SIG-M5 treated with dmso at 0.1 percent for 504 hours (cell line): Measurements from ENCODE around the gene MYT1.
A peak's percentile ranks its signal among the peaks of the same experiment; 100 is the strongest.

ENCODE experiments used
- DNase-seq: peaks from one replicate; lab custom pipeline; 2025; ENCODE audit not compliant: unreplicated experiment; lab: John Stamatoyannopoulos, UW

The MYT1 gene

DNA sequence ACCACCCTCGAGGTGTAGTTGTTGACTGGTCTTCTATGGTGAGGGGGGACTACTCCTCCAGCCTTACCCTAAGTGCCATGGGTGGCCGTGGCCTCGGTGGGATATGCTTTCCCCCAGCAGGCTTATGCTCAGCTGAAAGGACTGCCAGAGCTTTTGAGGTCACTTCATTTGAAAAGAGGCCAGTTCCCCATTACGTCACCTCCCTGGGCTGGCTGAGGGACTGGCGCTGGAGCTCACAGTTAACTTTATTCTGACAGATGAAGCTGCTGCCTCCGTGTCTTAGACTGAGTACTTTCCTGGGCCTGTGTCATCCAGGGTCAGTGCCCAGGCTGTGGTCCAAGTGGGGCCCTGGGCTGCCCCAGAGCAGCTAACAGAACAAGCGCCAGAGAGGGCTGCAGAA lies 48.5 kb downstream of the MYT1 start:
- no peak for DNase-seq

DNA sequence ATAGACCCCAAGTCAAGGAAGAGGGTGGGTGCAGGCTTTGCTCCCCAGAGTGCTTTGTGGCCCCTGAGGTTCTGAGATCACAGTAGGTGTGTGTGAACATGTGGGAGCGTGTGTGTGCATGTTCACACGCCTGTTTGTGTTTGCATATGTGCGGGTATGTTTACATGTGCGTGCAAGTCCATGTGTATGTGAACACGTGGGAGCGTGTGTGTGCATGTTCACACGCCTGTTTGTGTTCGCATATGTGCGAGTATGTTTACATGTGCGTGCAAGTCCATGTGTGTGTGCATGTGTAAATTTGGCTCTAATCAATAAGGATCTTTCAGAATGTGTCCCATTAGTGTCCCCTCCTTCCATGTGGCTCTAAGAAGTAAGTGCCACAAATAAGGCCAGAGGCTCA lies 49.9 kb downstream of the MYT1 start:
- no peak for DNase-seq

DNA sequence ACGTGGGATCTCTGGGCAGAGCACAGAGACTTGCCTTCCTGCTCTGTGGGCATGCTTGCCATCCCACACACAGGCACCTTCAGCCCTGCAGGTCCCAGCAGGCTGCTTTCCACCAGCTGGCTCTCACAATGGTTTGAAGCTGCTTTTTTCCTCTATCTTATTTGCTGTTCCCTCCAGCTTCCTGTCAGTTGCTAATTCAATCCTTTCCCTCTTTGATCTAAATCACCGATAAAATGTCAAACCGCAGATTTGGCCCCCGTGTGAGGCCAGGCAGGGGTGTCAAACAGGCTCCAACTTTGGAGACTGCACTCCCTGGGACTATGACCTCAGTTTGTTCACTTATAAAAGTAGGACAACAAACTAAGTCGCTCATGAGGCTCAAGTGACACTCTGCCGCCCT lies 50.7 kb downstream of the MYT1 start:
- no peak for DNase-seq

DNA sequence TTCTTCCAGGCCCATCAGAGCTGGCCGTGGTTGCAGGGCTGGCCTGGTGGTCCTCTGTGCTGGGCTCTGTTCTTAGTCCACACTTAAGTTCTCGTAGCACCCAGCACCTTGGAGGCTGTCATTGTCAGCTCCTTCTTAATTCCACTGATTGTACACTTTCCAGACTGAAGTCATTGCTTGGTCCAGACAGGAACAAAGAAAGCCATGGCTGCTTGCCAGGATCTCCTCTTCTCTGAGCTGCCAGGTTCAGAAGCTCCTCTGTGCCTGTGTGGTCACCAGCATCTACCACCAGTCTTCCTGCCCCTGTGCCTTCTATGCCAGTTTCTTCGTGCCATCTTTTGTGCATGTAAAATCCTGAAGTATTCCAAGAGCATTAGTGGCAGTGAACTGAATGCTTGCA lies 51.8 kb downstream of the MYT1 start:
- no peak for DNase-seq

DNA sequence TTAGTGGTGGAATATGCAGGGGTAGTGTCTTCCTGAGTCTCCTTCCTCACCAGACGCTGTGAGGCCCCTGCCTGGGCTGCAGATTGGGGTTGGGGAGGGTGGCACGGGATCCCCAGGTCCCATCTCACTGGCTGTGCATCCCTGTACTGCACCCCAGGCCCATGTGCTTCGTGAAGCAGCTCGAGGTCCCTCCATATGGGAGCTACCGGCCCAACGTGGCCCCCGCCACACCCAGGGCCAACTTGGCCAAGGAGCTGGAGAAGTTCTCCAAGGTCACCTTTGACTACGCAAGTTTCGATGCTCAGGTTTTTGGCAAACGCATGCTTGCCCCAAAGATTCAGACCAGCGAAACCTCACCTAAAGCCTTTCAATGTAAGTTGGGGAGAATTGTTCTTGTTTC lies 52.7 kb downstream of the MYT1 start:
- no peak for DNase-seq

DNA sequence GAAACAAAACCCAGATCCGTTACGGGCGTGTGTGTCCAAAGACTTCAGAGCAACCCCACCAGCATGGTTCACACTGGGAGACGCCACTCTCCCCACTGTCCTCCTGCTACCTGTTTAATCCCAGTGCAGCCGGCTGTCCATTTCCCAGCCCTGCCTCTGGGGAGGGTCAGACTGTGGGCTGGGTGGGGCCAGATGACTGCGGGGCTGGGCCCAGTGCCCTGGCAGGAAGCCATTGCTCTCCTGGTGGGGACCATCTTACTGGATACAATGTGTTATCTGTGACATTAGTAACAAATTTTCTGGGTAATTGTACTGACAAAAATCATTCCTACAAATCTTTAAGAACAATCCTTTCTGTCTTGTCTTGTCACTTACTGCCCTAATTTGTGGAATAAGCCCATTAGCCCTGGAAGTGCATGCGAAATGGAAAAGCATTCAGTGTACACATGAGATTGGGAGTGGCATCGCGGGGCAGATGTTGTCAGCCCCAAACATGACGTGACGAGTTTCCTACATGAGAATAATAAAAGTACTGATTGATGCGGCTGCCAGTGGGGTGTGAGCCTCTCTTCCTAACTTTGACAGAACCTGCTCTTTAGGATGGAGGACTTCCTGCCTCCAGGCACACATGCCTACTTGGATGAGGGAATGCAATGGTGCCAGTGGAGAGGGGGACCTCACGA lies 53.4 kb downstream of the MYT1 start:
- DNase-seq: no peak

DNA sequence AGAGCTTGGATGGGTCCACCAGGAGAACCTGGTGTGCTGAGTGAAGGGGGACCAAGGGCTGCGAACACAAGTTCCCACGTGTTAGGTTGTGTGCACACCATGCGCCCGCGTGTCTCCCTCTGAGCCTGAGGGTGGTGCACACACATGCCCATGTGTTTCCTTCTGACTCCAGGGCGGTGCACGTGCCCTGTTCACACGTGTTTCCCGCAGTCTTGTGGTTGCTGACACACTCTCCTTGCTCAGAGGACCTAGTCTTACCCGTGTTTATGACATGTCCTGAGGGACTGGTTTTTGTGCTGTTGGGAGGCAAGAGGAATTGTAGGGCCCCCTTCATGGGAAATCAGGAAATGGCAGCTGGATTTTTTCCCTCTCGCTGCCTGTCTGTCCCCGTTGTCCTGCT lies 55.0 kb downstream of the MYT1 start:
- no peak for DNase-seq

DNA sequence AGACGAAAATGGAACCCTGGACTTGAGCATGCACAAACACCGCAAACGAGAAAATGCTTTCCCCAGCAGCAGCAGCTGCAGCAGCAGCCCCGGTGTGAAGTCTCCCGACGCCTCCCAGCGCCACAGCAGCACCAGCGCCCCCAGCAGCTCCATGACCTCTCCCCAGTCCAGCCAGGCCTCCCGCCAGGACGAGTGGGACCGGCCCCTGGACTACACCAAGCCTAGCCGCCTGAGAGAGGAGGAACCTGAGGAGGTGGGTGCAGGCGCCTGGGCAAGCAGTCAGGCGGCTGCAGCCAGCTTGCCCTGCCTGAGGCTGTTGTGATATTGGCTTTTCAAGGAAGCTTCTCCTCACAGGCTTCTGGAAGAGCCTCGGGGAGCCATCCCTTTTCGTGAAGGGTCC lies 55.5 kb downstream of the MYT1 start:
- no peak for DNase-seq

DNA sequence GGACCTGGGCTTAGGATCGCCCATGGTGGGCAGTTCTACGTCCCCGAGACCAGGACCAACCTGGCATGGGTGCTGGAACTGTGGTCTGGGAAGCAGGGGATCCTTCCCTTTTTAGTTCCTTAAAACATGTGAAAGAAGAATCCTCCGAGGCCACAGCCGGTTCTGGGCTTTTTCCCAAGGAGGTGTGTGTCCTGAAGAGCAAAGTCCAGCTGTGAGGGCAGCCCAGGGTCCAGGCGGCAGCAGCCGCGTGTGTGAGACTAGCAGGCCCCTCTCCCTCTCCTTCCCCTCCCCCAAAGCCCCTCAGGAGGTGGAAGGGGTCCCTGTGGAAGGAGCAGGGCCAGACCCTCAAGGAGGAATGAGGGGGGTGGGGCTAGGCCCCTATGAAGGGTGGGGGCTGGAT lies 56.2 kb downstream of the MYT1 start:
- no peak for DNase-seq

DNA sequence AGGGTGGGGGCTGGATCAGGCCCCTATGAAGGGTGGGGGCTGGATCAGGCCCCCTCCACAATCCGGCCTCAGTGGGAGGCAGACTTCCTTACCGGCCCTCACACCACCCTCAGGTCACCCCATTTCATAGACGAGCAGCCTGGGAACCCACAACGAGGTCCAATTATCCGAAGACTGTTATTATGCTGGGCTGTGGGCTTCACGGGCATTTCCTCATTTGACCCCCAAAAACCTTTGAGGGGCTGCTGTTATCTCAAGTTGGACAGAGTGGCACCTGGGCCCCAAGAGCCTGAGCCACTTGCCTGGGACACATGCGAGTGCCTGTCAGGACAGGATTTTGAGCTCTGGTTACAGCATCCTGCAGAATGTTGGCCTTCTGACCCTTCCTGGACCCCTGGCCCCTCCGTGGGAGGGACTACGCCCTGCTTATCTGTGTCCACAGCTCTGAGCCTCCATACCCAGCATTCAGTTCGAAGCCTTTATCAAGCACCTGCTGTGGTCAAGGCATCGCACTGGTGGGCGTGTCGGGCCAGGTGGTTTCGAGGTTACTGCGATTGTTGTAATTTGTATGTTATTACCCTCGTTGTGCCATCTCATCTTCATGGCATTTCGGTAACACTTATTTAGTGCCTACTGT lies 56.8 kb downstream of the MYT1 start:
- DNase-seq: no peak

DNA sequence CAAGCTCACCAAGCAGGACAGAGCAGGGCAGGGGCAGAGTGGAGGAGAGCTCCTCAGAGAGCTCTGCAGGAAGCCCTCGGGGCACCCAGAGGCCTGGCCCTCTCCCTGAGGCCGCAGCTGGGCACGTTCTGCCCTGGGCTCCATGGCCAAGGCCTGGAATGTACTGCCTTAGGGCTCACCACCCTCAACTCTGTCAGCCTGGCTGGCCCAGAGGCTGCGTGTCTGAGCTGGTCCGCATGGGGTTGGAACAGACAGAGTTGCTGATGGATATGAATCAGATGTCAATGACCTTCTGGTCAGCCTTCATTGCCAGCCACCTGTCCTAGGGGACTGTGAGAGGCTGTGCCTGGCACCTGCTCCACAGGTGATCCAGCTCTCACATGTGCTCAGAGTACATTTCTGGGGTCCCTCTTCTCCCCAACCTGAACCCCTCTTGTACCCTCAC lies 58.1 kb downstream of the MYT1 start:
- peak; percentile 40 for DNase-seq

DNA sequence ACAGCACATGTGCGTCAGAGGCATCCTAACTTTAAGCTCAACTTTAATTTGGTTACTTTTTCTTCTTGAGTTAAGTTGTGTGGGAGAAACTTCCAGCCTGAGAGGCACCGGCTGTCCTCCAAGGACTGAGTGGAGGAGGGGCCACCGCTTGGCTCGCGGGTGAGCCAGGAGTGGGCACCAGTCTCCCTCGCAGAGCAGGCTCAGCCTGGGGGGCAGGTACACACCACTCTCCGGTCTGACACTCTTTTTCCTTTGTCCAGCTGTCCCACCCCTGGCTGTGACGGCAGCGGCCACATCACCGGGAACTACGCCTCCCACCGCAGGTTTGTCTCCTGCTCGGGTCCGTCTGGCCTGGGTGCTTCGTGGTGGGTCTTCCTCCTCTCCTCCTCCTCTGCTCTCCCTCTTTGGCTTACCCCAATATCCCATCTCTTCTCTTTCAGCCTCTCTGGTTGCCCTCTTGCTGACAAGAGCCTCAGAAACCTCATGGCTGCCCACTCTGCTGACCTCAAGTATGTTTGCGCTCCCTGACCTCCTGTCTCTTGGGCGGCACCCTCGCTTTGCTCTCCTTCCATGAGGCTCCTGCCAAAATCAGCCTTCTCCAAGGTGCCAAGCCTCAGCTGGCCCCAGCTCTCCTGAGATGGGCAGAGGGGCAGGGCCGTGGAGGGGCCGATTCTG lies 58.7 kb downstream of the MYT1 start:
- no peak for DNase-seq

DNA sequence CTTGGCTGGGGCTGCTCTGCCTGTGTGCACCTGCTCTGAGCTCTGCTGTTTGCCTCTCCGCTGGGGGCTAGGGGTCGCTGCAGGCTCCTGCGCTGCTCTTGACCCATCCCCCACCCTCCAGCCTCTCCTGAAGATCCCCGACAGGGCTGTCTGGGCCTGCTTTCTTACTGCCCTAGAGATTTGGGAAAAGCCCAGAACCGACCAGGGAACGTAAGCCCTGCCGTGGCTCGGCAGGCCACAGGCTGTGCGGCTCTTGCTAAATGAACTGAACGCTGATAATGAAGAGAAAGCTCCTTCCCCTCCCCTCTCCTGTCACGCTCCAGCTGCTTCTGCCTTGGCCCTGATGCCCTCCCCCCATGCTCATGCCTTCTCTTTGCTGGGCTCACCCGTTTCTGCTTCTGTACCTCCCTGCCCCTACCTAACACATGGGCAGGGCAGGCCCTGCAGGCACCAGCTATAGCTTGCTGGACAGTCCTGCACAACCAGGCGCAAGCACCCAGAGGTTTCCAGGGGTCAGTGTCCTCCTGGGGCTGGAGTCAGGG lies 59.3 kb downstream of the MYT1 start:
- no peak for DNase-seq

DNA sequence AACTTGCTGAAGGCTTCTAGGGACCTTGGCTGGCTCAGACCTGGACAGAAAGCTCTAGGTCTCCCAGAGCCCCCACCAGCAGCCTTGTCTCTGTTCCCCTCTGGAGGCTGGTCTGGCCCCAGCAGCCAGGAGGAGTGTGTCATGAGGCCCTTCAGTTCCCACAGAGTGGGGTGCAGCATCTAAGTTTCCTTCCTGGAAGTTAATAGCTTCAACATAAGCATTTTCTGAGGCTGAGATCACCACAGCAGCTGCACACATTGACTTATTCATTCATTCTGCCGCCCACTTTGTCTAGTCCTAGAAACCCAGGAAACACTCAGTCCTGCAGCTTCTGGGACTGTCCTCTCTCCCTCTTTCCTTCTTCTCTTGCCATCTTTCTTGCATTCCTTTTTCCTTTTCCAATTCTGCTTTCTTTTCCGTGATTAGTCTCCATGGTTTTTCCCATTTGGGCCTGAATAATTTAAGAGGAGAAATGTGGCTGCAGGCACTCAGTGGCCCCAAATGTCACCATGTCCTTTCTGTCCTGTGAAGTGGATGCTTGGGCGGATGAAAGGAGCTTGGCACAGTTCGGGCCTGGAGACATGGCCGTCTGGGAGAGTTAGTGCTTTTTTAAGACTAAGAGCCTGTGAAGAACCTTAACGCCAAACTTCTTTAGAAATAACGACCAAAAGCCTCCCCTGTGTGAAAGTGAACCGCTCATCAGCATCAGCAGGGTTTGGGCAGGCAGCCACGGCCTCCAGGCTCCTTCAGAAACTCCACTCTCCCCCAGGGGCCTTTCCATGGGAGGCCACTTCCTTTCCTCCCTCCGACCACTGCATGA lies 60.3 kb downstream of the MYT1 start:
- no peak for DNase-seq

DNA sequence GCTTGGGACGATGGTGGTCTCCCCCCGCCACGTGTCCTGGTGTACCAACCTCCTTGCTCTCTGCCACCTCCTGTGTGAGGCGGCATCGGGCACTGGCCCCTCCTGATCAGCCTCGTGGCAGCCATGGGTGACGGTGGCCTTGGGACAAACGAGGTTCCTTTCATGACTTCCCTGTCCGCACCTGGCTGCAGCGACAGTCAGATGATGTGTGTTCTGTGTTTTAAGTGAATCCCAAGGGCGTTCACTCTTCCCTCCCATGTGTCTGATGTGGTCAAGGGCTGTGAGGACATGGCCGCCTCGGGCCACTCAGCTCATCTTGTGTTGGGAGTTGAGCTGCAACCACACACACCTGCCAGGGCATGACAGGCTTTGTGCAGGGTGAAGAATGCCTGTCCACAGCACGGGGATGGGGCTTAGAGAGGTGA lies 60.9 kb downstream of the MYT1 start:
- DNase-seq: no peak

DNA sequence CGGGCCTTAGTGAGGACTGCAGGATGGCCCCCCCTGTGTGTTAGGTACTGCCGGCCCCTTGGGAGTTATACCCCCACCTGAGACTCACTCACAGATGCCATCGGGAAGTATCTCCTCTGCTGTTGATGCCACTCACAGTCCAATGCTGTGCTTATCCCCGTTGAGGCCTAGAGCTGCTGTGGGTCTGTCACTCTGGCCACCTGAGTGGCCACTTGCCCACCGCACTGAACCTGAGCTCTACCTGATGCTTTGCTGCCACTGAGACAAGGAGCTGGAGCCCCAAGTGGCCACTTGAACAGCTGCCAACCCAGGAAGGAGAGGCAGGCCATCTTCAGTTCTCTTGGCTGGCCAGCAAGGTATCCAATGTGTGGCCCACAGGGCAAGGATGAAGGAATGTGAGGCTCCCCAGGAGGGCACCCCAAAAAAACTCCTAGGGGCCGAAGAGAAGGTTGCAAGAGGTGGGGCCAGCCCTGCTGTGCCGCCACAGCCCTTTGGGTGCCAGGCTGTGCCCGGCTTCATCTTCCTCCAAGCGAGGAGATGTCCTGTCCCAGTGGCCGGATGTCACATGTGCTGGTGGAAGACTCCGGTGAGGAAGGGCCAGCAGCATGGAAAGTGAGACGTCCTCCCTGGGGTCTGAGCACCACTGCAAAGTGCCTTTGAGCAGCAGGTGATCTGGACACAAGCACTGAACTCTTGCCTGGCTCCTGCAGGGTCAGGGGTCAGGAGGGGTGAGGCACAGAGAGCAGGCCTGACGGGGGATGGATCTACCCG lies 61.8 kb downstream of the MYT1 start:
- DNase-seq: no peak

DNA sequence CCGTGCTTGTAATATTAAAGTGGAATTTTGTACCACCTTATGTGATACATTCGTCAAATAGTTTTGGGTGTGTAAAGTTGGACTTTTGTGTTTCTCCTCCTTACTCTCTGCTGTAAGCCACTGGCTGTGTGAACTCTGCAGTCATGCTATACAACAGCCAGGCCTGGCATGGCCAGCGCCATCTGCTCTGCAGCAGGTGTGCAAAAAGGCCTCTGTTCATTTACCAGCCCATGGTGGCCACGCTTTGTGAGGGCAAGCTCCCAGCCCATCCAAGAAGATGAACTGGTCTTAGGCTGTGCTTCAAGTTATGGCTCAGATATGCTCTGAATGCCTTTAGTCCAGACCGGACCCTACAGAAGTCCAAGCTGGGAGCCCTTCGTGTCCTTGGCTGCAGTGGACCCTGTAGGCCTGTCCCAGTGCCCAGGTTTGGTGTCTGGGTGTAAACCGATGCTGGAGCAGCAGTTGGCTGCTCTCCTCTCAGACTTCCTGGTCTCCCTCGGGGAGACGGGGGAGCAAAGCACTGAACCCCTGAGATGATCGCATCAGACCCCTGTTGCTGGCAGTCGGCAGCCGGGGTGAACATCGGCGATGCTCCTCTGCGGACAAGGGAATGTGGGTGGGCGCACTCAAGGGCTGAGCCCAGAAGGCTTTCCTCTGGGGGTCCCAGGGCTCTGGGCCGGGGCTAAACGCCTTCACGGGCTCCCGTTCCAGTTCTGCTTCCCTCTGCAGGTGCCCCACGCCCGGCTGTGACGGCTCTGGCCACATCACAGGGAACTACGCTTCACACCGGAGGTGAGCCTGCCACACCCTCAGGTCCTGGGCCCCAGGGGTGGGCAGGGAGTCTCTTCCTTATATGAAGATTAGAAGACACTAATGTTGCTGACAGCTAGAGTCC lies 62.7 kb downstream of the MYT1 start:
- DNase-seq: no peak

DNA sequence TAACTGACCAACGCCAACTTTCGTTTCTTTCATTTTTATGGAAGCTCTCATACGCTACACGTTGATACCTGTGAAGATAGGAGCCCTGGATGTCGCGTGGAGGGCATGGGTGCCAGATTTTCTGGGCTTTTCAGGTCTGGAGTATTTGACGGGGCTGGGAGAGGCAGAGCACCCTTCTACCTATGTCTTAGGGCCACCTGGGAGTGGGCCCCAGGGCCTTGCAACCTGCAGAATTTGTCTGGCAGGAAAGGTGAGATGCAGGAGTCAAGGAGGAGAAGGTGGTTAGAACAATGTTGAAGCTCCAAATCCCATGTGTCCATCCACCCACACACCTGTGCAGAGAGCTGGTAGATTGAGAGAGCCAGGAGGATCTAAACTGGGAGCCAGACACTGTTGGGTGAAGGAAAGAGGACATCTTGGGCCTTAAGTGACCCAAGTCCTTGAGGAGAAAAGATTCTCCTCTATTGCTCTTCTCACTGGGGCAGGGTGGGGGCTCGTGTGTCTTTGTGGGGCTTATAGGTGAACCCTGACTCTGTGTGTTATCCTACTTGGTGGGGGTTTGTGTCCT lies 63.9 kb downstream of the MYT1 start:
- DNase-seq: no peak
